ENCODE results near the gene DNPH1. TPM values are rescaled to one million over a fixed set of nuclear protein-coding genes. Genes with fewer than 3 reads are reported as not detected.
A peak's percentile ranks its signal among the peaks of the same experiment; 100 is the strongest.

The DNPH1 gene
- total RNA-seq, 1 donor: 46.2 TPM

- H3K4me3 ChIP-seq (ENCODE audit: low read depth, low read length): no peak overlapping the region
- peak; percentile 81 for TF ChIP-seq CTCF (IDR thresholded peaks at IDR 0.05; ENCODE audit: insufficient read depth, low read length)
- peak; percentile 66 for DNase-seq (ENCODE audit: low read depth)
These were observed 34.3 kb upstream of the DNPH1 start for GRCh38 chr6:43263314-43264178.

- H3K4me3 ChIP-seq (ENCODE audit: low read depth, low read length): no peak overlapping the region
- DNase-seq (ENCODE audit: low read depth): no peak
- TF ChIP-seq CTCF (IDR thresholded peaks at IDR 0.05; ENCODE audit: insufficient read depth, low read length): no peak
These were observed 33.6 kb upstream of the DNPH1 start for GRCh38 chr6:43262780-43263313.

GRCh38 chr6:43262000-43262779, 32.9 kb upstream of the DNPH1 start:
- no peak overlapping the region for H3K4me3 ChIP-seq (ENCODE audit: low read depth, low read length)
- TF ChIP-seq CTCF (IDR thresholded peaks at IDR 0.05; ENCODE audit: insufficient read depth, low read length): no peak
- DNase-seq (ENCODE audit: low read depth): no peak

- no peak for DNase-seq (ENCODE audit: low read depth)
- H3K4me3 ChIP-seq (ENCODE audit: low read depth, low read length): no peak overlapping the region
- TF ChIP-seq CTCF (IDR thresholded peaks at IDR 0.05; ENCODE audit: insufficient read depth, low read length): no peak
These were observed 31.9 kb upstream of the DNPH1 start for GRCh38 chr6:43261198-43261597.

GRCh38 chr6:43260791-43261190, 31.5 kb upstream of the DNPH1 start:
- no peak for DNase-seq (ENCODE audit: low read depth)
- no peak for TF ChIP-seq CTCF (IDR thresholded peaks at IDR 0.05; ENCODE audit: insufficient read depth, low read length)
- no peak overlapping the region for H3K4me3 ChIP-seq (ENCODE audit: low read depth, low read length)

- H3K4me3 ChIP-seq (ENCODE audit: low read depth, low read length): no peak overlapping the region
- no peak for TF ChIP-seq CTCF (IDR thresholded peaks at IDR 0.05; ENCODE audit: insufficient read depth, low read length)
- no peak for DNase-seq (ENCODE audit: low read depth)
These were observed 29.8 kb upstream of the DNPH1 start for GRCh38 chr6:43258807-43259686.
